HCT116 (cell line): ENCODE measurements around the gene APBA2. TPM values are rescaled to one million over a fixed set of nuclear protein-coding genes. Genes with fewer than 3 reads are reported as not detected.

ENCODE experiments used
- ATAC-seq: fragments of 200-7000 bp; cut with Tn5 transposase; 2 replicates; pipeline ENCODE4 v1.9.1; 2020; ENCODE audit warnings: mild to moderate bottlenecking, moderate library complexity
- BruUV-seq: library from RNA; stranded (reverse); fragments of 400-500 nt; replicated peaks from 2 replicates; lab custom pipeline; 2021; lab: Mats Ljungman, UMichigan
- CTCF ChIA-PET: fragments of 300-600 bp; sonication (Branson Sonifier 250); formaldehyde crosslinking; loops from one replicate; lab custom pipeline; 2021; ENCODE audit warnings: antibody characterized with exemption; lab: Charles Lee
- POLR2A ChIA-PET: fragments of 300-600, 350-600 bp; sonication (Branson Sonifier 250); formaldehyde crosslinking; loops from one replicate; lab custom pipeline; 2021; ENCODE audit warnings: antibody characterized with exemption; lab: Charles Lee
- RAD21 ChIA-PET, 2 experiments: fragments of 300-600 bp; sonication (Branson Sonifier 250); formaldehyde crosslinking; loops; one replicate each; lab custom pipeline; 2023; ENCODE audit warnings: low total read pairs in 2 of 2; ENCODE audit not compliant: uncharacterized antibody in 2 of 2, unreplicated experiment in 2 of 2, low non-redundant PET in 1 of 2; lab: Charles Lee
- DNase-seq: peaks from one replicate; pipeline ENCODE4 v3.0.0-alpha.2; 2010; ENCODE audit warnings: low read depth, low spot score
- H2AFZ ChIP-seq: fragments of 200-600 bp; shearing (Covaris generic), sonication (generic); 2 replicates; pipeline ENCODE4 v1.6.1; 2017; ENCODE audit warnings: low read depth, mixed run types, mixed read lengths, antibody characterized with exemption, low read length; ENCODE audit not compliant: poor library complexity, severe bottlenecking
- H3K27ac ChIP-seq: 2 replicates; pipeline ENCODE4 v1.5.1; 2012; ENCODE audit warnings: low read depth, low read length
- H3K27me3 ChIP-seq: fragments of 200-600 bp; sonication (generic); 2 replicates; pipeline ENCODE4 v1.6.1; 2016; ENCODE audit warnings: mixed run types, low read length, mixed read lengths; ENCODE audit not compliant: insufficient read depth
- H3K36me3 ChIP-seq, 2 experiments: fragments of 200-500 bp in 1 of 2; fragments of 200-600 bp in 1 of 2; sonication (Bioruptor generic) in 1 of 2; sonication (generic) in 1 of 2; 2 replicates each; pipeline versions ENCODE4 v1.5.1 to v1.6.1; 2014 to 2016; ENCODE audit warnings: low read length in 2 of 2, inconsistent platforms in 1 of 2, mixed read lengths in 1 of 2, mixed run types in 1 of 2; ENCODE audit not compliant: insufficient read depth in 2 of 2, control insufficient read depth in 1 of 2
- H3K4me1 ChIP-seq, 2 experiments: fragments of 200-600 bp in 1 of 2; sonication (generic) in 1 of 2; 2 replicates each; pipeline versions ENCODE4 v1.5.1 to v1.6.1; 2012 to 2017; ENCODE audit warnings: low read length in 2 of 2, inconsistent platforms in 1 of 2, mild to moderate bottlenecking in 1 of 2, mixed read lengths in 1 of 2, mixed run types in 1 of 2, moderate library complexity in 1 of 2; ENCODE audit not compliant: insufficient read depth in 2 of 2, control insufficient read depth in 1 of 2
- H3K4me2 ChIP-seq: fragments of 200-600 bp; sonication (generic); 2 replicates; pipeline ENCODE4 v1.6.1; 2017; ENCODE audit warnings: mixed run types, low read length, mixed read lengths
- H3K4me3 ChIP-seq, 2 experiments: fragments of 200-600 bp in 1 of 2; sonication (generic) in 1 of 2; replicated peaks in 1 of 2; 2 replicates each; pipeline ENCODE4 v1.5.1; 2011 to 2016; ENCODE audit warnings: low read length in 2 of 2, control low read depth in 1 of 2, low read depth in 1 of 2, mild to moderate bottlenecking in 1 of 2, mixed read lengths in 1 of 2, mixed run types in 1 of 2
- H3K79me2 ChIP-seq: fragments of 200-600 bp; sonication (generic); 2 replicates; pipeline ENCODE4 v1.6.1; 2017; ENCODE audit warnings: mild to moderate bottlenecking, mixed run types, low read length, moderate library complexity, mixed read lengths; ENCODE audit not compliant: insufficient read depth
- H3K9ac ChIP-seq: fragments of 200-600 bp; sonication (generic); 2 replicates; pipeline ENCODE4 v1.6.1; 2016; ENCODE audit warnings: low read length, mixed read lengths
- H3K9me2 ChIP-seq: fragments of 200-600 bp; sonication (generic), shearing (Covaris generic); 2 replicates; pipeline ENCODE4 v1.6.1; 2017; ENCODE audit warnings: mixed run types, mild to moderate bottlenecking, moderate library complexity; ENCODE audit not compliant: insufficient read depth
- H3K9me3 ChIP-seq, 2 experiments: fragments of 200-500 bp in 1 of 2; fragments of 200-600 bp in 1 of 2; sonication (Bioruptor generic) in 1 of 2; sonication (generic) in 1 of 2; 2 replicates each; pipeline ENCODE4 v1.6.1; 2014 to 2017; ENCODE audit warnings: low read length in 2 of 2, mixed read lengths in 2 of 2, inconsistent platforms in 1 of 2, low read depth in 1 of 2, mild to moderate bottlenecking in 1 of 2, mixed run types in 1 of 2, moderate library complexity in 1 of 2; ENCODE audit not compliant: control insufficient read depth in 1 of 2, insufficient read depth in 1 of 2
- H4K20me1 ChIP-seq: fragments of 200-600 bp; sonication (generic), shearing (Covaris generic); 2 replicates; pipeline ENCODE4 v1.6.1; 2017; ENCODE audit warnings: mixed run types, mild to moderate bottlenecking, moderate library complexity; ENCODE audit not compliant: insufficient read depth
- CEBPB ChIP-seq: IDR thresholded peaks from 2 replicates; pipeline ENCODE4 v1.6.1; 2012; ENCODE audit warnings: low read depth
- EGR1 ChIP-seq: IDR thresholded peaks from 2 replicates; pipeline ENCODE4 v1.6.1; 2012; ENCODE audit warnings: low read depth
- EZH2phosphoT487 ChIP-seq: fragments of 200-600 bp; IDR thresholded peaks from 2 replicates; pipeline ENCODE4 v1.6.1; 2018; ENCODE audit warnings: antibody characterized with exemption, borderline replicate concordance
- FOSL1 ChIP-seq: IDR thresholded peaks from 2 replicates; pipeline ENCODE4 v1.6.1; 2012; ENCODE audit warnings: low read depth
- POLR2A ChIP-seq: IDR thresholded peaks from 2 replicates; pipeline ENCODE4 v1.7.0; 2011; ENCODE audit warnings: borderline replicate concordance; ENCODE audit not compliant: insufficient read depth, insufficient read length; ENCODE audit errors: extremely low read depth
- SRF ChIP-seq: IDR thresholded peaks from 2 replicates; pipeline ENCODE4 v1.6.1; 2012; ENCODE audit warnings: low read depth
- ZFX ChIP-seq: fragments of 450-650 bp; IDR thresholded peaks from 2 replicates; pipeline ENCODE4 v1.6.1; 2017
- ZNF274 ChIP-seq: fragments of 200-500 bp; sonication (Bioruptor generic); IDR thresholded peaks from 2 replicates; pipeline ENCODE4 v1.6.1; 2014; ENCODE audit warnings: mild to moderate bottlenecking, low read depth, low read length, inconsistent platforms
- intact Hi-C: fragments of 100-400 bp; cut with micrococcal nuclease; formaldehyde crosslinking; loops from 2 replicates; pipeline ENCODE4 v1.10.0; 2022
- total RNA-seq: library from RNA; stranded (reverse); gene quantifications from one replicate; pipeline ENCODE4 v1.2.1, GENCODE V29; 2021; ENCODE audit not compliant: unreplicated experiment
- TF ChIP-seq, protein P1 (sequence below): IDR thresholded peaks from 2 replicates; pipeline ENCODE4 v1.6.1; 2011; ENCODE audit warnings: mild to moderate bottlenecking, low read length, moderate library complexity; ENCODE audit not compliant: insufficient replicate concordance; ENCODE audit errors: extremely low read depth
- TF ChIP-seq, protein P2 (sequence below): IDR thresholded peaks from 2 replicates; pipeline ENCODE4 v1.6.1; 2012

The APBA2 gene
- total RNA-seq, 1 experiment from 2014 or later: 0.47 TPM

DNA sequence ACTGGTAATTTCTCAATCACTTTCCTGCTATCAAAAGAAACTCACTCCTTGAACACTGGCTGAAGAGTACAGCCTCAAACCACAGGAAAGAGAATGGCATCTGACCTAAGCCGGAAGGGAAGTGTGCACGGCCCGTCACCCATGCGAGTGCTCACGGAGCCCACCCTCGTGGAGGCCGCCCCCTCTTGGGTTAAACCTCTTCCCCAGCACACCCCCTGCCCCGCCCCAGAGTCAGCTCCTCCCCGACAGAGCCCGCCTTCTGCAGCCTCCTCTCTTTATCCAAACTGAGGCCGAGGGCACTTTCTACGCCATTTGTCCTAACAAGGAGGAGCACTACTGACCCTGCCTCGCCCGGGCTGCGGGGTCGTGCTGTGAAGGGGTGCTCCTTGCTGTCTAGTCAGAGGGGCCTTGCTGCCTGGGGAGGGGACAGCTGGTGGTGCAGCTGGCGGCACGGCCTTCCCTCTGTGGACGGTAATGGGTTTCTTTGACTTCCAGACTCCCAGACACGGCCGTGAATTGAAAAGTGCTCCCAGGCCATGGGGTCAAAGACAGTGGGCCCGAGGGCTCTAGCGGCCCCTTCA is 246.2 kb downstream of the APBA2 start:
- POLR2A ChIA-PET: no interaction called here
- no peaks in the 10 kb centered on the region for H3K9me3 ChIP-seq
- TF ChIP-seq EZH2phosphoT487 (no peak), ZNF274 (no peak), EGR1 (no peak), FOSL1 (no peak), SRF (no peak), POLR2A (no peak), ZFX (no peak), CEBPB (no peak)
- TF ChIP-seq, protein P1, sequence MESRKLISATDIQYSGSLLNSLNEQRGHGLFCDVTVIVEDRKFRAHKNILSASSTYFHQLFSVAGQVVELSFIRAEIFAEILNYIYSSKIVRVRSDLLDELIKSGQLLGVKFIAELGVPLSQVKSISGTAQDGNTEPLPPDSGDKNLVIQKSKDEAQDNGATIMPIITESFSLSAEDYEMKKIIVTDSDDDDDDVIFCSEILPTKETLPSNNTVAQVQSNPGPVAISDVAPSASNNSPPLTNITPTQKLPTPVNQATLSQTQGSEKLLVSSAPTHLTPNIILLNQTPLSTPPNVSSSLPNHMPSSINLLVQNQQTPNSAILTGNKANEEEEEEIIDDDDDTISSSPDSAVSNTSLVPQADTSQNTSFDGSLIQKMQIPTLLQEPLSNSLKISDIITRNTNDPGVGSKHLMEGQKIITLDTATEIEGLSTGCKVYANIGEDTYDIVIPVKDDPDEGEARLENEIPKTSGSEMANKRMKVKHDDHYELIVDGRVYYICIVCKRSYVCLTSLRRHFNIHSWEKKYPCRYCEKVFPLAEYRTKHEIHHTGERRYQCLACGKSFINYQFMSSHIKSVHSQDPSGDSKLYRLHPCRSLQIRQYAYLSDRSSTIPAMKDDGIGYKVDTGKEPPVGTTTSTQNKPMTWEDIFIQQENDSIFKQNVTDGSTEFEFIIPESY: no peak
- TF ChIP-seq, protein P2, sequence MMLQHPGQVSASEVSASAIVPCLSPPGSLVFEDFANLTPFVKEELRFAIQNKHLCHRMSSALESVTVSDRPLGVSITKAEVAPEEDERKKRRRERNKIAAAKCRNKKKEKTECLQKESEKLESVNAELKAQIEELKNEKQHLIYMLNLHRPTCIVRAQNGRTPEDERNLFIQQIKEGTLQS: no peak
- ATAC-seq (no peak), DNase-seq (no peak)
- no peak overlapping the region for H3K4me2 ChIP-seq
- no TSS peak for BruUV-seq
- intact Hi-C loops: no loop called here
- no peak overlapping the region for H3K9ac ChIP-seq
- H2AFZ ChIP-seq: no peak overlapping the region
- CTCF ChIA-PET: no interaction called here
- no peaks in the 10 kb centered on the region for H3K79me2 ChIP-seq
- H3K9me2 ChIP-seq: no peaks in the 10 kb centered on the region
- peaks cover 28% of the 10 kb centered on the region for H3K27me3 ChIP-seq
- no peaks in the 10 kb centered on the region for H4K20me1 ChIP-seq
- no peak overlapping the region for H3K4me3 ChIP-seq
- H3K36me3 ChIP-seq: no peaks in the 10 kb centered on the region
- H3K4me1 ChIP-seq: no peaks in the 10 kb centered on the region
- RAD21 ChIA-PET: no interaction called here
- no peak overlapping the region for H3K27ac ChIP-seq
